Astrocyte of the cerebellum (primary cell): ENCODE results near the gene PARP15.

Source experiments
- DNase-seq: peaks from one replicate; pipeline ENCODE4 v3.0.0-alpha.2; 2011; ENCODE audit warnings: low read depth
- H3K4me3 ChIP-seq: 2 replicates; pipeline ENCODE4 v1.5.1; 2011; ENCODE audit warnings: mild to moderate bottlenecking, low read depth, low read length, moderate library complexity
- in situ Hi-C: cut with HindIII; loops from 2 replicates; pipeline ENCODE4 v1.10.0; 2017; ENCODE audit warnings: low sequenced_read_pairs
- TF ChIP-seq, protein P1 (sequence below): IDR thresholded peaks from 2 replicates; pipeline ENCODE4 v1.5.1; 2012; ENCODE audit warnings: low read length, low read depth, moderate library complexity, mild to moderate bottlenecking; ENCODE audit errors: missing control alignments

The PARP15 gene

DNA sequence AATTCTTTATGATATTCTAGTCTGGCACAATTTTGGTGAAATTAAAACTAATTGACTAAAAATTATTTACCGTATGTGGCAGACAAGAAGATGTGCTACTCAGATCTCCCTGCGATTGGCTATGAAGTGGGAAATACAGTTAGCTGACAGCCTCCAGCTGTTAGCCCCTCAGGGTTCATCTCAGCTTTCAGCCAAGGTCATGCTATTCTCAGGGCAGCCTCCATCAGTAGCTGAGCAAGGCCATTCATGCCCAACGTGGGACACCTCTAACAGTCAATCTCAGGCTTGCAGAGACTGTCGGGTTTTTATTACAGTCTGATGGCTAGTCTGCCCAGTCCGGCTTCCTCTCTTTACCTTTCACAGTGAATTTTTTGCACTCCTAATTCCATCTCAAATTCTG lies 20.1 kb upstream of the PARP15 start:
- DNase-seq: no peak
- in situ Hi-C loops: no loop called here
- no peak overlapping the region for H3K4me3 ChIP-seq
- TF ChIP-seq, protein P1, sequence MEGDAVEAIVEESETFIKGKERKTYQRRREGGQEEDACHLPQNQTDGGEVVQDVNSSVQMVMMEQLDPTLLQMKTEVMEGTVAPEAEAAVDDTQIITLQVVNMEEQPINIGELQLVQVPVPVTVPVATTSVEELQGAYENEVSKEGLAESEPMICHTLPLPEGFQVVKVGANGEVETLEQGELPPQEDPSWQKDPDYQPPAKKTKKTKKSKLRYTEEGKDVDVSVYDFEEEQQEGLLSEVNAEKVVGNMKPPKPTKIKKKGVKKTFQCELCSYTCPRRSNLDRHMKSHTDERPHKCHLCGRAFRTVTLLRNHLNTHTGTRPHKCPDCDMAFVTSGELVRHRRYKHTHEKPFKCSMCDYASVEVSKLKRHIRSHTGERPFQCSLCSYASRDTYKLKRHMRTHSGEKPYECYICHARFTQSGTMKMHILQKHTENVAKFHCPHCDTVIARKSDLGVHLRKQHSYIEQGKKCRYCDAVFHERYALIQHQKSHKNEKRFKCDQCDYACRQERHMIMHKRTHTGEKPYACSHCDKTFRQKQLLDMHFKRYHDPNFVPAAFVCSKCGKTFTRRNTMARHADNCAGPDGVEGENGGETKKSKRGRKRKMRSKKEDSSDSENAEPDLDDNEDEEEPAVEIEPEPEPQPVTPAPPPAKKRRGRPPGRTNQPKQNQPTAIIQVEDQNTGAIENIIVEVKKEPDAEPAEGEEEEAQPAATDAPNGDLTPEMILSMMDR: no peak

DNA sequence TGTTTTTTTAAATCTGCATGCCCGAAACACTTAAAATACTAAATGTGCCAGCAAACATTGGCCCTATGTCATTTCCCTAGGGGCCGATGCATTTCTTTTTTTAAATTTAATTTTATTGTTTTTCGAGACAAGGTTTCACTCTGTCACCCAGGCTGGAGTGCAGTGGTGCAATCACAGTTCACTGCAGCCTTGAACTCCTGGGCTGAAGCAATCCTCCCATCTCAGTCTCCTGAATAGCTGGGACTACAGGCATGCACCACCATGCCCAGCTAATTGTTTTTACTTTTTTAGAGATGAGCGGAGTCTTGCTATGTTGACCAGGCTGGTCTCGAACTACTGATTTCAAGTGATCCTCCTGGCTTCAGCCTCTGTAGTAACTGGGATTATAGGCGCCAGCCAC lies 18.8 kb upstream of the PARP15 start:
- DNase-seq: no peak

DNA sequence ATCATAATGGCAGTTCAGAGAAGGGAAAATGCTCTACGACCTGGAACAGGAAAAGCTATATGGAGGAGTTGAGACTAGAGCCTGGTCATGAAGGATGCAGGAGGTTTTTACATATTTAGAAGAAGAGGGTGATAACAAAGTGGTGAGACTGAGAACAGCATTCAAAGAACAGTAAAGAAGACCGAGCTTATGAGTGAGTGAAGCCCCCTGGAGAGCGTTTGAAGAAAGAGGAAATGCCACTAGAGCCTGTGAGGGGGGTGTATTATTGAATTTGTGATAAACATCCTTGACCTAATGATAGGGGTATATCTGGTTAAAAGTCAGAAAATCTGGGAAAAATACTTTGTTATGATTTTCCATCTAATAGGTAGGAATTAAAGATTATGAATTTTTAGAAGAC lies 17.5 kb upstream of the PARP15 start:
- in situ Hi-C loops: no loop called here
- TF ChIP-seq, protein P1: no peak
- no peak for DNase-seq
- H3K4me3 ChIP-seq: no peak overlapping the region

More for the DNA sequence above, 18.8 kb upstream of the PARP15 start:
- TF ChIP-seq, protein P1: no peak
- no peak overlapping the region for H3K4me3 ChIP-seq
- in situ Hi-C loops: no loop called here

DNA sequence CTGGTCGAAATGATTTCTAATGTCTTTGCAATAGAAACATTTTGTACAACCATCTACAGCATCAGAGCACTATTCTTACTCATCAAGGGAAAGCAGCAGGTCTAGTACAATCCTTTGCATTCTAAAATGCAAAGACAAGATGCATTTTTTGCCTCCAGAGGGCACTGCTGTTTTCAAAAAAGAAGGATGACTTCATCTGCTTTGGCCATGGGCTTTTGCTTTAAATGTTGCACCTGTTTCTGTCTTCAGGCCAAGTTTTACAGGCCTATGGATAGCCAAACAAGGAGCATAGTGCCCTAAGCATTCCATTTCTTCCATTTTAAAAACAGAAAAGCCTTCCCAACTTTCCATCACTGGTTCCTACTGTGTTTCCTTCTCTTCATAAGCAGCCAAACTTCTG lies 16.8 kb upstream of the PARP15 start:
- no peak overlapping the region for H3K4me3 ChIP-seq
- TF ChIP-seq, protein P1: peak; percentile 67
- peak; percentile 54 for DNase-seq
- in situ Hi-C loops: no loop called here

DNA sequence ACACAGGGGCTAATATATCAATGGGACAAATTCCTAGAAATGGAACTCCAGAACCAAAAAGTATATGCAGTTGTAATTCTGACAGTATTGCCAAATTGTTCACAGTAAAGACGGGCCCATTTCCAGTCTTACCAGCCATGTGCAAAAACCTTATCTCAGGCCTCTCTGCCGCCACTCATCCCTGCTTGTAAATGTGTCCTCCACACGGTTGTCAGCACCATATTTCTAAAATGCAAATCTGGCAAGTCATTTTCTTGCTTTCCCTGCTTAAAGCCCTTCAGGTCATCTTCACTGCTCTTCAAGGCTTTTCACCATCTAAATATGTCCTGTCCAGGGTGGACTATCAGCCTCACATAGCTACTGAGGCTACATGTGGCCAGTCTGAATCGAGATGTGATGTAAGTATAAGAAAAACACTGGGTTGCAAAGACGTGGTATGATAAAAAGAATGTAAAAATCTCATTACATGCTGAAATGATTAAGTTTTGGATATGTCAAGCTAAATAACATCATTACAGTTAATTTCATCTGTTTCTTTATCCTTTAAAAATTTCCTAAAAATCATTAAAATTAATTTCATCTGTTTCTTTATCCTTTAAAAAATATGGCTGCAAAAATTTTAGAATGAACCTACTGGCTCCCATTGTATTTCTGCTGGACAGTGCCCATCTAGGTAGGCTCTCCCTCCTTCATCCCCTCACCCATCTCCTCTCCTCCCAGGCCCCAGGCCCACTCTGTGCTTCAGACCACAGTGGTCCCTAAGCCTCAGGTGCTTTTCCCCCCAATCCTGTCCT lies 14.3 kb upstream of the PARP15 start:
- in situ Hi-C loops: no loop called here
- no peak for DNase-seq
- peak overlapping the region; percentile 77 for H3K4me3 ChIP-seq
- TF ChIP-seq, protein P1: no peak

DNA sequence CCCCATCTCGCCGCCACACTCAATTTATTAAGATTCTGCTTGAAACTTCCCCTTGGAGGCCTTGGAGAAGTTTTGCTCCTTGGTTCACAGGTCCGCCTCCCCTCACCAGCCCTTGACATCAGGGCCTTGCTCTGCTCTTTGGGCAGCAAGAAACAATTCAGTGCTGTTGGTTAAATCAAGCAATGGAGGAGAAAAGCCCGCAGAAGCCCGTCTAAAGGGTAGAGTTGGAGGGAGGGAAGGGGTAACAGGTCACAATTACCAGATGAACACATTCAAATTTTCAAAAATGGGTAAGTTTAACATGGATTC lies 13.8 kb upstream of the PARP15 start:
- DNase-seq: no peak
- in situ Hi-C loops: no loop called here

More for the DNA sequence above, 13.8 kb upstream of the PARP15 start:
- H3K4me3 ChIP-seq: peak overlapping the region; percentile 77
- TF ChIP-seq, protein P1: no peak
